Epithelial cell of proximal tubule (primary cell): ENCODE measurements around the gene CIT. TPM values are rescaled to one million over a fixed set of nuclear protein-coding genes. Genes with fewer than 3 reads are reported as not detected.

Experiments used
- DNase-seq: peaks from one replicate; pipeline ENCODE4 v3.0.0-alpha.2; 2011; ENCODE audit warnings: low read depth
- H3K4me3 ChIP-seq: 2 replicates; pipeline ENCODE4 v1.5.1; 2011; ENCODE audit warnings: low read depth, mild to moderate bottlenecking, low read length
- total RNA-seq: library from RNA; depleted of rRNA; stranded (reverse); fragments of >200 nt; gene quantifications from 2 replicates; pipeline ENCODE4 v1.2.3, GENCODE V29; 2015
- TF ChIP-seq, protein P1 (sequence below): conservative IDR thresholded peaks from 2 replicates; pipeline ENCODE4 v1.5.1; 2012; ENCODE audit warnings: low read depth, mild to moderate bottlenecking, low read length

Gene CIT
- total RNA-seq, 1 donor from 2014 or later = 26.5 TPM

- DNase-seq = no peak
- no peak overlapping the region for H3K4me3 ChIP-seq
- TF ChIP-seq, protein P1, sequence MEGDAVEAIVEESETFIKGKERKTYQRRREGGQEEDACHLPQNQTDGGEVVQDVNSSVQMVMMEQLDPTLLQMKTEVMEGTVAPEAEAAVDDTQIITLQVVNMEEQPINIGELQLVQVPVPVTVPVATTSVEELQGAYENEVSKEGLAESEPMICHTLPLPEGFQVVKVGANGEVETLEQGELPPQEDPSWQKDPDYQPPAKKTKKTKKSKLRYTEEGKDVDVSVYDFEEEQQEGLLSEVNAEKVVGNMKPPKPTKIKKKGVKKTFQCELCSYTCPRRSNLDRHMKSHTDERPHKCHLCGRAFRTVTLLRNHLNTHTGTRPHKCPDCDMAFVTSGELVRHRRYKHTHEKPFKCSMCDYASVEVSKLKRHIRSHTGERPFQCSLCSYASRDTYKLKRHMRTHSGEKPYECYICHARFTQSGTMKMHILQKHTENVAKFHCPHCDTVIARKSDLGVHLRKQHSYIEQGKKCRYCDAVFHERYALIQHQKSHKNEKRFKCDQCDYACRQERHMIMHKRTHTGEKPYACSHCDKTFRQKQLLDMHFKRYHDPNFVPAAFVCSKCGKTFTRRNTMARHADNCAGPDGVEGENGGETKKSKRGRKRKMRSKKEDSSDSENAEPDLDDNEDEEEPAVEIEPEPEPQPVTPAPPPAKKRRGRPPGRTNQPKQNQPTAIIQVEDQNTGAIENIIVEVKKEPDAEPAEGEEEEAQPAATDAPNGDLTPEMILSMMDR = no peak
These were observed 147.2 kb downstream of the CIT start for GRCh38 chr12:119729871-119730270.

GRCh38 chr12:119728444-119728745 is 148.7 kb downstream of the CIT start:
- TF ChIP-seq, protein P1 = no peak
- no peak for DNase-seq
- no peak overlapping the region for H3K4me3 ChIP-seq

DNA sequence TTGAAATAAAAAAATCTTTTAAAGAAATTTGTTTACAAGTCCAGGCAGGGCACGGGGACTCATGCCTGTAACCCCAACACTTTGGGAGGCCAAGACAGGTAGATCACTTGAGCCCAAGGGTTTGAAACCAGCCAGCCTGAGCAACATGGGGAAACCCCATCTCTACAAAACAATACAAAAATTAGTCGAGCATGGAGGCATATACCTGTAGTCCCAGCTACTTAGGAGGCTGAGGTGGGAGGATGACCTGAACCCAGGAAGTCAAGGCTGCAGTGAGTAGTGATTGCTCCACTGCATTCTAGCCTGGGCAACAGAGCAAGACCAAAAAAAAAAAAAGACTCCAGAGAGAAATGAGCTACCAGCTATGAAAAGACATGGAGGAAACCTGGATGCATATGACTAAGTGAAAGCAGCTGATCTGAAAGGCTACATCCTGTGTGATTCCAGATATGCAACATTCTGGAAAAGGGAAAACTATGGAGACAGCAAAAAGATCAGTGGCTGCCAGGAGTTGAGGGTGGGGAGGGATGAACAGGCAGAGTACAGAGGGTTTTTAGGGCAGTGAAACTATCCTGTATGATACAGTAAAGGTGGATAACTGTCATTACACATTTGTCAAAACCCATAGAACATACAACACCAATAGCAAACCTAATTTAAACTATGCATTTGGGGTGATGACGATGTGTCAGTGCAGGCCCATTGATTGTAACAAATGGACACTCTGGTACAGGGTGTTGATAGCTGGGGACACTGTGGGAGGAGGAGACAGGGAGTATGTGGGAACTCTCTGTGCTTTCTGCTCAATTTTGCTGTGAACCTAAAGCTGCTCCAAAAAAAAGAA is 149.3 kb downstream of the CIT start:
- H3K4me3 ChIP-seq = no peak overlapping the region
- TF ChIP-seq, protein P1 = no peak
- DNase-seq = peak; percentile 66

DNA sequence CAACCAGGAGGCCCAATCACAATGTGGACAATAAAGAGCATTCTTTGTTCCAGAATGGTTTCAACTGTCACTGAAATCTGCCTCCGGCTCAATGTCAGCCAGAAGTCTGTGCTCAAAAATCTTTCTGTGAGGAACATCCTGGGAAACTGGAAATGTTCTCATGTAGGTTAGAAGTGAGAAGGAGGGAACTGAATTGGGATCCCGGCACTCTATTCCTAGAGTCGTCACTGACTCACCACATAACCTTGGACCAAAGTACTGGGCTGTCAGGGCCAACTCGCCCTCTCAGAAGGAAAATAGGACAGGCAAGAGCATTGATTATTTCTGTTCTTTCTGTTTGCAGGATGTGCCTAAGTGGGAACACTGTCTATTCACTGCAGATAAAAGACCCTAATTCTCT is 151.6 kb downstream of the CIT start:
- no peak for DNase-seq
- no peak overlapping the region for H3K4me3 ChIP-seq
- TF ChIP-seq, protein P1 = no peak

DNA sequence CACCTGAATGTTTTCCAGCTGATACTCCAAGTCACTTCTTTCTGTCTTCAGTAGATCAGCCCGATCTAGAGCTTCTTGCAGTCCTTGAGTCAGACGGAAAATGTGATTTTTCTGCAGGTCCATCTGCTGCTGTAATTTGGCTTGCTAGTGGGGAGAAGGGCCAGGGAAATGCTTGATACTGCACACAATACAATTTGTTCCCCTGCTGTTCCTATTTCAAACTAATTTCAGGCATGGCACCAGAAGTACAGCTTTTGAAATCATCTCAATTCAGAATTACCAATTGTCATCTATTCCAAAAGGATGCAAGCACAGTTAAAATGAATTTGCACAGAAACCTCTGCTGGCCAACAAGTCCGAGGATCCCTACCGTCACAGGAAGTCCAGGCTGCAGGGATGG is 155.8 kb downstream of the CIT start:
- TF ChIP-seq, protein P1 = no peak
- no peak for DNase-seq
- no peak overlapping the region for H3K4me3 ChIP-seq

DNA sequence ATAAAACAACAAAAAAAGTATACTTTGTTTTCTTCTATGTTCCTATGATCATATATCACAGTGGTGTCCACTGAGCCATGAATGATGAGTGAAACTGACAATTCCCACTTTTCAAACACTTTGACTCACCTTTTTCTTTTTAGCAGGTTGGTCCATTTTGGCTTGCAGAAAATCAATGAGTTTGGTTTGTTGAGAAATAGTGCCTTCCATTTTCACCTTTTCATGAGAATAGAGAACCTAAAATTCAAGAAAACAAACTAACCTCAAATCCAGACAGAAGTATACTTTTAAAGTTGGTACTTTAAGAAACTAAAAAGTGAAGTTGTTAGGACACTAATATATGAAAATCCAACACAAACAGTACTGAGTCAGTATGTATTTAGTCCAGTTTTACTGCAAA is 156.8 kb downstream of the CIT start:
- no peak for DNase-seq
- no peak overlapping the region for H3K4me3 ChIP-seq
- TF ChIP-seq, protein P1 = no peak

- TF ChIP-seq, protein P1 = no peak
- H3K4me3 ChIP-seq = no peak overlapping the region
- DNase-seq = no peak
These were observed 159.0 kb downstream of the CIT start for GRCh38 chr12:119718141-119718540.
